Caco-2 (cell line): ENCODE data around the gene ANAPC10. TPM values are rescaled to one million over a fixed set of nuclear protein-coding genes. Genes with fewer than 3 reads are reported as not detected.

Source experiments
- BruUV-seq: library from RNA; stranded (reverse); fragments of 400-500 nt; replicated peaks from 2 replicates; lab custom pipeline; 2021; lab: Mats Ljungman, UMichigan
- CTCF ChIA-PET: fragments of 300-600 bp; sonication (Branson Sonifier 250); formaldehyde crosslinking; loops from one replicate; lab custom pipeline; 2022; ENCODE audit warnings: antibody characterized with exemption; lab: Charles Lee
- POLR2A ChIA-PET: fragments of 300-600 bp; sonication (Branson Sonifier 250); formaldehyde crosslinking; loops from one replicate; lab custom pipeline; 2022; ENCODE audit warnings: antibody characterized with exemption; lab: Charles Lee
- DNase-seq, 2 experiments: peaks; one replicate each; pipeline versions ENCODE4 v3.0.0 to v3.0.0-alpha.2; 2020 to 2022
- H3K27me3 ChIP-seq: replicated peaks from 2 replicates; pipeline ENCODE4 v1.6.0; 2011; ENCODE audit warnings: low read length; ENCODE audit not compliant: control insufficient read depth, insufficient read depth
- H3K36me3 ChIP-seq: 2 replicates; pipeline ENCODE4 v1.5.1; 2011; ENCODE audit warnings: low read length; ENCODE audit not compliant: control insufficient read depth, insufficient read depth
- H3K4me1 ChIP-seq: fragments of 250-450 bp; sonication (Bioruptor Pico); 2 replicates; pipeline ENCODE4 v1.5.1; 2020; ENCODE audit warnings: mild to moderate bottlenecking
- H3K4me3 ChIP-seq: 2 replicates; pipeline ENCODE4 v1.5.1; 2011; ENCODE audit warnings: low read depth, mild to moderate bottlenecking, control low read depth, low read length
- H3K9me3 ChIP-seq: fragments of 250-450 bp; sonication (Bioruptor Pico); 2 replicates; pipeline ENCODE4 v1.5.1; 2020; ENCODE audit warnings: mild to moderate bottlenecking, moderate library complexity
- H3K27ac Mint-ChIP-seq: one replicate; pipeline ENCODE4 v1.8.0; 2022; ENCODE audit warnings: mixed read lengths; ENCODE audit not compliant: unreplicated experiment
- H3K27me3 Mint-ChIP-seq: one replicate; pipeline ENCODE4 v1.8.0; 2022; ENCODE audit warnings: mixed read lengths; ENCODE audit not compliant: insufficient read depth, unreplicated experiment
- H3K36me3 Mint-ChIP-seq: one replicate; pipeline ENCODE4 v1.8.0; 2022; ENCODE audit warnings: mild to moderate bottlenecking, mixed read lengths; ENCODE audit not compliant: insufficient read depth, unreplicated experiment
- H3K4me1 Mint-ChIP-seq: one replicate; pipeline ENCODE4 v1.8.0; 2022; ENCODE audit warnings: low read depth, mixed read lengths; ENCODE audit not compliant: unreplicated experiment
- H3K4me3 Mint-ChIP-seq: one replicate; pipeline ENCODE4 v1.8.0; 2022; ENCODE audit warnings: mild to moderate bottlenecking, moderate library complexity, mixed read lengths; ENCODE audit not compliant: unreplicated experiment
- H3K9me3 Mint-ChIP-seq: one replicate; pipeline ENCODE4 v1.8.0; 2022; ENCODE audit warnings: mixed read lengths; ENCODE audit not compliant: unreplicated experiment
- CTCF ChIP-seq, 2 experiments: fragments of 200-600 bp in 1 of 2; IDR thresholded peaks; 1 replicate in 1 of 2; 2 replicates in 1 of 2; pipeline versions ENCODE4 v1.5.1 to v1.8.0; 2011 to 2022; ENCODE audit warnings: antibody characterized with exemption in 1 of 2, control low read depth in 1 of 2, inconsistent platforms in 1 of 2, low read depth in 1 of 2, low read length in 1 of 2, mild to moderate bottlenecking in 1 of 2, moderate library complexity in 1 of 2; ENCODE audit not compliant: insufficient read depth in 1 of 2, severe bottlenecking in 1 of 2, unreplicated experiment in 1 of 2
- intact Hi-C: fragments of 100-400 bp; cut with micrococcal nuclease; formaldehyde crosslinking; loops from one replicate; pipeline ENCODE4 v1.10.0; 2022; ENCODE audit not compliant: unreplicated experiment
- total RNA-seq: library from RNA; stranded (reverse); gene quantifications from 2 replicates; pipeline ENCODE4 v1.2.3, GENCODE V29; 2022

Gene ANAPC10
- total RNA-seq, 1 experiment from 2014 or later: 24.2 TPM

DNA sequence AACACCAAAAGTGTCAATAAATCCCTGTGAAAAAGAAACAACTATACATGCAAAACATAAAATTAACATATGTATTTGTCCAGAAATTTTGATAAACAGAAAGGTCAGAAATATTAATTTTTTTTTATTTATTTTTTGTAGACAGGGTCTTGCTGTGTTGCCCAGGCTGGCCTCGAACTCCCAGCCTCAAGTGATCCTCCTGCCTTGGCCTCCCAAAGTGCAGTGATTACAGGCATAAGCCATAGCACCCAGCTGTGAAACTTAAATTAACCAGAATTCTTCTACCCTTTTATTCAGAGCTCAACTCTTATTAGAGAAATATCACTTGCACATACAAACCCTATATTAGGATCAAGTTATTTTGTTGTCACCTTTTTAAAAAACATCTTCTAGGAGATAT, 16.2 kb downstream of the ANAPC10 start:
- no peak for TF ChIP-seq CTCF (IDR thresholded peaks at IDR 0.05; ENCODE audit: insufficient read depth in 1 of 2, low read depth in 1 of 2, low read length in 1 of 2, severe bottlenecking in 1 of 2, unreplicated experiment in 1 of 2)
- no peaks in the 10 kb centered on the region for H3K9me3 ChIP-seq
- Mint-ChIP-seq H3K9me3 (no peaks in the 10 kb centered on the region), H3K4me3 (no peak overlapping the region), H3K36me3 (peaks cover 20% of the 10 kb centered on the region), H3K27ac (no peak overlapping the region), H3K4me1 (no peaks in the 10 kb centered on the region), H3K27me3 (no peaks in the 10 kb centered on the region)
- no peaks in the 10 kb centered on the region for H3K36me3 ChIP-seq
- ChIA-PET CTCF (no interaction called here), POLR2A (no interaction called here)
- no TSS peak for BruUV-seq
- no peaks in the 10 kb centered on the region for H3K4me1 ChIP-seq
- H3K4me3 ChIP-seq: no peak overlapping the region
- no peaks in the 10 kb centered on the region for H3K27me3 ChIP-seq
- DNase-seq: no peak
- intact Hi-C loops: no loop called here

DNA sequence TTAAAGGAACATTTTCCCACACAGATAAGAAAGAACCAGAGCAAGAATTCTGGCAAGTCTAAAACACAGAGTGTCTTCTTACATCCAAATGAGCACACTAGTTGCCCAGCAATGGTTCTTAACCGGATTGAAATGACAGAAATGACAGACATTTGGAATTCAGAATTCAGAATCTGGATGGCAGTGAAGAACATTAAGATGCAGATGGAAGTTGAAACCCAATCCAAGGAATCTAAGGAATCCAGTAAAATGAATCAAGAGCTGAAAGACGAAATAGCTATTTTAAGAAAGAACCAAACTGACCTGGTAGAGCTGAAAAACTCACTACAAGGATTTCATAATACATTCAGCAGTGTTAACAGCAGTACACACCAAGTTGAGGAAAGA, 21.5 kb downstream of the ANAPC10 start:
- Histone ChIP-seq H3K4me3 (no peak overlapping the region), H3K36me3 (no peaks in the 10 kb centered on the region), H3K4me1 (no peaks in the 10 kb centered on the region), H3K27me3 (no peaks in the 10 kb centered on the region), H3K9me3 (no peaks in the 10 kb centered on the region)
- Mint-ChIP-seq H3K27ac (no peak overlapping the region), H3K9me3 (no peaks in the 10 kb centered on the region), H3K27me3 (no peaks in the 10 kb centered on the region), H3K4me1 (peaks cover 6% of the 10 kb centered on the region), H3K4me3 (no peak overlapping the region), H3K36me3 (peaks cover 29% of the 10 kb centered on the region)
- no peak for DNase-seq
- no TSS peak for BruUV-seq
- CTCF ChIA-PET: no interaction called here
- no peak for TF ChIP-seq CTCF (IDR thresholded peaks at IDR 0.05; ENCODE audit: insufficient read depth in 1 of 2, low read depth in 1 of 2, low read length in 1 of 2, severe bottlenecking in 1 of 2, unreplicated experiment in 1 of 2)
- intact Hi-C loops: no loop called here
- POLR2A ChIA-PET: no interaction called here

DNA sequence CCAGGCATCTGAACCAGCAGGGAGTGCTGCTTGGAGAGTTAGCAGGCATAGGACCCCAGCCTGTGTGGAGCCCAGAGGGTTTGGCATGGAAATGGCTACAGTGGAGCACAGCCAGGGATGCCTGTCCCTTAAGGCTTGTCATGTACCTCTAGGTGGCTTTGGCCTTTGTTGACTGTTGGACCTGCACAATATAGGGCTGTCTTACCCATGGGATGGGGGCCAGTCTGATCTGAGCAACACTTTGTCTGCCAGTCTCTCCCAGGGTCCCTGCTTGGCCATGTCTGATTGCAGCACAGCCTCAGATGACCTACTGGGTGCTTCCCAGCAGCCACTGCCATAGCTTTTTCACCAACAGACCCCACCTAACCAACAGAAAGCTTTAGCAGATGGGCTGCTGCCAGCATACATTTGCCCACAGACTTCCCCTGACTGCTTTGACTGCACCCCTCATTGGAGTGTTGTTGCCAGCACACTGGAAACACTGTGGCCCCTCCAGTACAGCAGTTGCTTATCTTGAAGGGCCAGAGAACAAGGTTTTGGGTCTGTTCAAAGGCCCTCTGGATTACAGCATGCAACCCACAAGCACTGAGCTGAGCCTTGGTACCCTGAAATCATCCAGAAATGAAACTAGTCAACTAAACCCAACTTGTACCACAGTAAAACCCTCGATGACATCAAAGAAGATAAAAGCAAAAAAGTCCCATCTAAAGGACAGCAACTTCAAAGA, 22.1 kb downstream of the ANAPC10 start:
- no peak overlapping the region for H3K4me3 Mint-ChIP-seq
- no peak overlapping the region for H3K4me3 ChIP-seq
- peaks cover 6% of the 10 kb centered on the region for H3K4me1 Mint-ChIP-seq
- no peaks in the 10 kb centered on the region for H3K27me3 ChIP-seq
- H3K4me1 ChIP-seq: no peaks in the 10 kb centered on the region
- no peaks in the 10 kb centered on the region for H3K36me3 ChIP-seq
- POLR2A ChIA-PET: no interaction called here
- CTCF ChIA-PET: no interaction called here
- no peaks in the 10 kb centered on the region for H3K27me3 Mint-ChIP-seq
- no peak for TF ChIP-seq CTCF (IDR thresholded peaks at IDR 0.05; ENCODE audit: insufficient read depth in 1 of 2, low read depth in 1 of 2, low read length in 1 of 2, severe bottlenecking in 1 of 2, unreplicated experiment in 1 of 2)
- no peak for DNase-seq
- H3K9me3 Mint-ChIP-seq: no peaks in the 10 kb centered on the region
- H3K9me3 ChIP-seq: no peaks in the 10 kb centered on the region
- no TSS peak for BruUV-seq
- H3K27ac Mint-ChIP-seq: no peak overlapping the region
- intact Hi-C loops: no loop called here
- peaks cover 29% of the 10 kb centered on the region for H3K36me3 Mint-ChIP-seq
